ENCODE measurements around the gene LRP5. TPM values are rescaled to one million over a fixed set of nuclear protein-coding genes. Genes with fewer than 3 reads are reported as not detected.

LRP5 gene
- total RNA-seq, 1 experiment from 2014 or later: 55.2 TPM

DNA sequence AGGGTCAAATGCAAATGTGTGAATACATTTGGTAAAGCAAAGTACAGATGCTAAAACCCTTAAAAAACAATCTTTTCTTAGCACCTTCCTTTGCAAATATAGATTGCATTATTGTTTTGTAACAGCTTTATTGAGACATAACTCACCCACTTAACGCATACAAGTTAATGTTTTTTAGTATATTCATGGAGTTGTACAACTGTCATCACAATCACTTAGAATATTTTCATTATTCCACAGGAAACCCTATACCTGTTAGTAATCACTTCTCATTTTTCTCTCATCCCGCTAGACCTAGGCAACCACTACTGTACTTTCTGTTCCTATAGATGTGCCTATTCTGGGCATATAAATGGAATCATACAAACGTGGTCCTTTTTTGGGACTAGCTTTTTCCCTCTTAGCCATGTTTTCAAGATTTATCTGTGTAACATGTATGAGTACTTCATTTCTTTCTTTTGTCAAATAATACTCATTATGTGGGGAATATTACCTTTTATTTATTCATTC, 182.9 kb downstream of the LRP5 start:
- ChIA-PET RAD21 (ENCODE audit: low non-redundant PET in 1 of 2, low total read pairs in 2 of 2, uncharacterized antibody in 2 of 2, unreplicated experiment in 2 of 2) (no interaction called here), POLR2A (no interaction called here), CTCF (no interaction called here)
- ATAC-seq (no peak), DNase-seq (ENCODE audit: low read depth, low spot score) (no peak)
- BruUV-seq (replicated peaks): no TSS peak
- no peak for TF ChIP-seq POLR2A (IDR thresholded peaks at IDR 0.05; ENCODE audit: borderline replicate concordance, extremely low read depth, insufficient read depth, insufficient read length)
- no peak for TF ChIP-seq CBX3 (IDR thresholded peaks at IDR 0.05; ENCODE audit: low read depth)
- TF ChIP-seq, protein P1, sequence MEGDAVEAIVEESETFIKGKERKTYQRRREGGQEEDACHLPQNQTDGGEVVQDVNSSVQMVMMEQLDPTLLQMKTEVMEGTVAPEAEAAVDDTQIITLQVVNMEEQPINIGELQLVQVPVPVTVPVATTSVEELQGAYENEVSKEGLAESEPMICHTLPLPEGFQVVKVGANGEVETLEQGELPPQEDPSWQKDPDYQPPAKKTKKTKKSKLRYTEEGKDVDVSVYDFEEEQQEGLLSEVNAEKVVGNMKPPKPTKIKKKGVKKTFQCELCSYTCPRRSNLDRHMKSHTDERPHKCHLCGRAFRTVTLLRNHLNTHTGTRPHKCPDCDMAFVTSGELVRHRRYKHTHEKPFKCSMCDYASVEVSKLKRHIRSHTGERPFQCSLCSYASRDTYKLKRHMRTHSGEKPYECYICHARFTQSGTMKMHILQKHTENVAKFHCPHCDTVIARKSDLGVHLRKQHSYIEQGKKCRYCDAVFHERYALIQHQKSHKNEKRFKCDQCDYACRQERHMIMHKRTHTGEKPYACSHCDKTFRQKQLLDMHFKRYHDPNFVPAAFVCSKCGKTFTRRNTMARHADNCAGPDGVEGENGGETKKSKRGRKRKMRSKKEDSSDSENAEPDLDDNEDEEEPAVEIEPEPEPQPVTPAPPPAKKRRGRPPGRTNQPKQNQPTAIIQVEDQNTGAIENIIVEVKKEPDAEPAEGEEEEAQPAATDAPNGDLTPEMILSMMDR (IDR thresholded peaks at IDR 0.05 in 2 of 3, conservative IDR thresholded peaks at IDR 0.05 in 1 of 3; ENCODE audit: borderline replicate concordance in 1 of 3, insufficient read depth in 1 of 3, low read depth in 2 of 3, low read length in 2 of 3): no peak
- TF ChIP-seq JUND (IDR thresholded peaks at IDR 0.05): no peak
- TF ChIP-seq POLR2AphosphoS5 (IDR thresholded peaks at IDR 0.05; ENCODE audit: low read depth, low read length): no peak
- TF ChIP-seq, protein P2, sequence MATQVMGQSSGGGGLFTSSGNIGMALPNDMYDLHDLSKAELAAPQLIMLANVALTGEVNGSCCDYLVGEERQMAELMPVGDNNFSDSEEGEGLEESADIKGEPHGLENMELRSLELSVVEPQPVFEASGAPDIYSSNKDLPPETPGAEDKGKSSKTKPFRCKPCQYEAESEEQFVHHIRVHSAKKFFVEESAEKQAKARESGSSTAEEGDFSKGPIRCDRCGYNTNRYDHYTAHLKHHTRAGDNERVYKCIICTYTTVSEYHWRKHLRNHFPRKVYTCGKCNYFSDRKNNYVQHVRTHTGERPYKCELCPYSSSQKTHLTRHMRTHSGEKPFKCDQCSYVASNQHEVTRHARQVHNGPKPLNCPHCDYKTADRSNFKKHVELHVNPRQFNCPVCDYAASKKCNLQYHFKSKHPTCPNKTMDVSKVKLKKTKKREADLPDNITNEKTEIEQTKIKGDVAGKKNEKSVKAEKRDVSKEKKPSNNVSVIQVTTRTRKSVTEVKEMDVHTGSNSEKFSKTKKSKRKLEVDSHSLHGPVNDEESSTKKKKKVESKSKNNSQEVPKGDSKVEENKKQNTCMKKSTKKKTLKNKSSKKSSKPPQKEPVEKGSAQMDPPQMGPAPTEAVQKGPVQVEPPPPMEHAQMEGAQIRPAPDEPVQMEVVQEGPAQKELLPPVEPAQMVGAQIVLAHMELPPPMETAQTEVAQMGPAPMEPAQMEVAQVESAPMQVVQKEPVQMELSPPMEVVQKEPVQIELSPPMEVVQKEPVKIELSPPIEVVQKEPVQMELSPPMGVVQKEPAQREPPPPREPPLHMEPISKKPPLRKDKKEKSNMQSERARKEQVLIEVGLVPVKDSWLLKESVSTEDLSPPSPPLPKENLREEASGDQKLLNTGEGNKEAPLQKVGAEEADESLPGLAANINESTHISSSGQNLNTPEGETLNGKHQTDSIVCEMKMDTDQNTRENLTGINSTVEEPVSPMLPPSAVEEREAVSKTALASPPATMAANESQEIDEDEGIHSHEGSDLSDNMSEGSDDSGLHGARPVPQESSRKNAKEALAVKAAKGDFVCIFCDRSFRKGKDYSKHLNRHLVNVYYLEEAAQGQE (IDR thresholded peaks at IDR 0.05; ENCODE audit: low read depth): no peak
- TF ChIP-seq FOSL1 (IDR thresholded peaks at IDR 0.05; ENCODE audit: low read depth): no peak
- TF ChIP-seq EZH2 (IDR thresholded peaks at IDR 0.05): no peak
- no peak for TF ChIP-seq EGR1 (IDR thresholded peaks at IDR 0.05; ENCODE audit: low read depth)
- TF ChIP-seq SIN3A (IDR thresholded peaks at IDR 0.05; ENCODE audit: low read depth): no peak
- TF ChIP-seq, protein P3, sequence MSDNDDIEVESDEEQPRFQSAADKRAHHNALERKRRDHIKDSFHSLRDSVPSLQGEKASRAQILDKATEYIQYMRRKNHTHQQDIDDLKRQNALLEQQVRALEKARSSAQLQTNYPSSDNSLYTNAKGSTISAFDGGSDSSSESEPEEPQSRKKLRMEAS (IDR thresholded peaks at IDR 0.05): no peak
- TF ChIP-seq RAD21 (IDR thresholded peaks at IDR 0.05; ENCODE audit: low read depth): no peak
- TF ChIP-seq SRF (IDR thresholded peaks at IDR 0.05; ENCODE audit: low read depth): no peak
- no peak for TF ChIP-seq TCF7L2 (IDR thresholded peaks at IDR 0.05; ENCODE audit: borderline replicate concordance, extremely low read depth, insufficient read depth, insufficient read length)
- TF ChIP-seq SP1 (IDR thresholded peaks at IDR 0.05; ENCODE audit: low read depth): no peak
- TF ChIP-seq YY1 (IDR thresholded peaks at IDR 0.05; ENCODE audit: extremely low read depth, insufficient replicate concordance, low read depth, low read length): no peak
- H3K4me2 ChIP-seq (ENCODE audit: low read length): no peak overlapping the region
- intact Hi-C loops (cut with micrococcal nuclease): no loop called here
- H3K27ac ChIP-seq (ENCODE audit: low read depth, low read length): no peak overlapping the region
- H3K36me3 ChIP-seq (ENCODE audit: control insufficient read depth in 1 of 2, insufficient read depth in 2 of 2, low read length in 2 of 2): no peaks in the 10 kb centered on the region
- H3K9me3 ChIP-seq (ENCODE audit: control insufficient read depth in 1 of 2, insufficient read depth in 1 of 2, low read depth in 1 of 2, low read length in 2 of 2): no peaks in the 10 kb centered on the region
- H3K27me3 ChIP-seq (ENCODE audit: insufficient read depth, low read length): no peaks in the 10 kb centered on the region
- H3K9me2 ChIP-seq (ENCODE audit: insufficient read depth): no peaks in the 10 kb centered on the region
- H3K79me2 ChIP-seq (ENCODE audit: insufficient read depth, low read length): peaks cover 99% of the 10 kb centered on the region
- peaks cover 54% of the 10 kb centered on the region for H4K20me1 ChIP-seq (ENCODE audit: insufficient read depth)
- no peak overlapping the region for H3K4me3 ChIP-seq (replicated peaks in 1 of 2; ENCODE audit: low read depth in 1 of 2, low read length in 2 of 2)
- no peak overlapping the region for H2AFZ ChIP-seq (ENCODE audit: low read depth, low read length, poor library complexity, severe bottlenecking)
- peaks cover 0 to 6% of the 10 kb centered on the region in 2 experiments; a peak in 2 of 4 replicates for H3K4me1 ChIP-seq (ENCODE audit: control insufficient read depth in 1 of 2, insufficient read depth in 2 of 2, low read length in 2 of 2)
- no peak overlapping the region for H3K9ac ChIP-seq (ENCODE audit: low read length)

Measured in HCT116 (cell line).